HG03066 (cell line): Measurements from ENCODE around the gene FGF1.

Source experiments
- ATAC-seq: cut with Tn5 transposase; IDR thresholded peaks from one replicate; pipeline ENCODE4 v1.9.1; 2021; ENCODE audit warnings: low read depth; ENCODE audit not compliant: unreplicated experiment

FGF1 gene

DNA sequence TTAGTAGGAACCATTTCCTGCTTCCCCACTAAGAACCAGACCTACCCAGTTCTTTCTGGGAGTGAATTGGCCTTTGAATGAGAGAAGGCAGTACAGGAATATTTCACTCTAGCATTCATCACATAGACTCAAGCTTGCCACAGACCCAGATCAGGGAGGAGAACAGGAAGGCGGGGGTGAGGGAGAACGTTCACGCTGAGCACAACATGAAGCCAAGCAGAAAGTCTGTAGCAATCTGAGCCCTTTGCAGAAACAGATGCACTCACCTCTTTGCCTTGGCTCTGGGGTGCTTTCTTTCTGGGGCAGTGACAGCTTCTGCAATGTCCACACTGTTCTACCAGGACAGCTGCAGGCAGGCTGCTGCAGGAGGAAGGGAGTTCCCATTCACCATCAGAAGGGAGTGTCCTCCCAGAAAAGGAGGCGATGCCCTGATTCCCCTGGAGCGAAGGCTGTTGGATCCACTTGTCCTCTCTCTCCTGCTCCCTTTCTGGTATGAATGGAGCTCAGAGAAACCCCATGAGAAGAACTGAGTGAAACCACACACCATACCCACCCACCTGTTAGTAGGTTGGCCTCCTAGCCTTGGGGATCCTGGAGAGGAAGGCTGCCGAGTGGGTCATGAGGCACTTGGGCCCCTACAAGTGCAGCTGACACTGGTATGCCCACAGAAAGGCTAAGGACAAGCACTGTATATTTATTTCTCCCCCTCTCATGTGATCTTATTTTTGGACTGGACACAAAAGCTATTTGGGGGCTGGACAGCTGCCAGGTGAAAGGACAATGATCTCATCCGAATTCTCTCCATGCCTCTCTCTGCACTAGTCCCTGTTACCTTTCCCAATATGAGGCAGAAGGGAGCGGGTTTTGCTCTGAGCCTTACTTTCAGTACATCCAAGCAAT is 11.7 kb upstream of the FGF1 start:
- no peak for ATAC-seq

DNA sequence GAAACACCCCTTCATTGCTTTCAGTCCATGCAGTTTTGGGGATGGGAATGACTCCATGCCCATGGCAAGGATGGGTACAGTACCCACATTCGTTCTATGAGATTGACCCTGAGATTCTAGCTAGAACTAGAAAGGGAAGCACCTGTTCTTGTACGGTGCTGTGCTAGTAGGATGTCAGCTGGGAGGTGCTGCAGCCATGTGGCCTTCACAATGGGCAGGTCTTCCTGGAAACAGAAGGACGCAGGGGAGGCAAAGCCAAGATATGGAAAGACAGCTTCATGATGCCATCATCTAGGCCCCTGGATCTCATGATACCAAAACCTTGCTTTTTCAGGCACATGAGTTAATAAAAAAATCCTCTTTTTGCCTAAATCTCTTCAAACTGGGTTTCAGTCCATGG is 10.5 kb upstream of the FGF1 start:
- no peak for ATAC-seq

DNA sequence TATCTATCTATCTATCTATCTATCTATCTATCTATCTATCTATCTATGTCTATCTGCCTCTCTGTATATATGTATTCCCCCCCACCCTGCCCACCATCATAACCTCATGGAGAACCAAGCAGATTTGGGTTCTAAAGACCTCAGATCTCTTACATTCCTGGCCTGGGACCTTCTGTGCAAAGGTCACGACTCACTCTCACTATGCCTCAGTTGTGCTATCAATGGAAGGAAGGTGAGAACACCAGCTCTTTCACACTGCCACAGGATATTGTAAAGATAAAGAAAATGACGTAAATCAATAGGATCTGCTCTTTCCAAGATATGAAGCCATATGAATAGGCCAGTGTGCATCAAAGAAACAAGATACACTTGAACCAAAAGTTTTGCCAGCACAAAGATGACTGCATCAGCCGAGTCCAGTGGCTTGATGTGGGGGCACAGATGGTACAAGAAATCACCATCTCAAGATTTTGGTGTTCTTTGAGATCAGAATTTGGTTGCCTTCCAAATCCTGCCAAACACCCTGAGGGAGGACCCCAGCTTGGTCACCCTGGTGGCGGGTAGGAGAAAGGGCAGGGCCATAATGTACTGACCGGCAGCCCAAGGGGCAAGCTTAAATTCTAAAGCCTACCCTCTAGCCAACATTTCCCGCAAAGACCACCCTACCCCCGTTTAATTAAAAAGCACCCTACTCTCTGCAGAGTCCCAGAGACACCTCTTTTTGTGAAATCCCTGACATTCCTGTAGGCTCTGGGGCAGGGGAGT is 8.4 kb upstream of the FGF1 start:
- no peak for ATAC-seq

DNA sequence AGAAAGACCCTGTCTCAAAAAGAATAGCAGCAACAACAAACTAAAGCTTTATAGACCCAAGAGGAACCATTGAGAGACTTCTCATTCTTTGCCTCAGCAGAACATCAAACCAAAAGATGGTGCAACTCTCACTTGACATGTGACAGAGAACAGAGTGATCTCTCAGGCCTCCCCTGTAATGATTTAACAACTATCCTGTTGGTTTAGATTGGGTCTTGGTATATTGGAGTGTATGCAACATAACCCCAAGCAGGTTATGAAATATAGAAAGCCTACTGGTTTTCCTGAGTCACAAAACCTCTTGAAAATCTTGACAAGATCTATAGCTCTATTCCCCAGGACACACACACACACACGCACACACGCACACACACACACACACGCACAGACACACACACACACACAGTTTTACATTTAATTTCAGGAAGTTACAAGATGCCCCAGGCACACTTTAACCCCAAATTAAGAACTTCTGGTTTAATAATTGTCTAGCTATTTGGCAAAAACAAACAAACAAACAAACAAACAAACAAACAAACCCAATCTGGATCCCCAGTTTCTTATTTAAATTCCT is 6.5 kb upstream of the FGF1 start:
- ATAC-seq: no peak

DNA sequence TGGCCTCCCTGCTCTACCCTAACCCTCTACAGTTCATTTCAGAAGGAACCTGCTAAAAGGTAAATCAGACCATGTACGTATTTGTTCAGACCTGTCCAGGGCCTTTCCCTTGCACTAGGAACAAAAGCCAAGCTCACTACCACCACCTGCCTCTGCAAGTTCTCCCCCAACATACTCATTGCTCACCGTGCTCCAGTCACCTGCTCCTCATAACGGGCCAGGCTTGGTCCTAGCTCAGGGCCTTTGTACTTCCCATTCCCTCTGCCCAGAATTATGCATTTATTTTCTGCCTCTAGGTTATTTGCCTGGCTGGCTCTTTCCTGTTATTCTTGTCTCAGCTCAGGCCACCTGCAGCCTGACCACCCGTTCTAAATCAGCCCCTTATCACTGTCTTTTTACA is 4.8 kb upstream of the FGF1 start:
- no peak for ATAC-seq

DNA sequence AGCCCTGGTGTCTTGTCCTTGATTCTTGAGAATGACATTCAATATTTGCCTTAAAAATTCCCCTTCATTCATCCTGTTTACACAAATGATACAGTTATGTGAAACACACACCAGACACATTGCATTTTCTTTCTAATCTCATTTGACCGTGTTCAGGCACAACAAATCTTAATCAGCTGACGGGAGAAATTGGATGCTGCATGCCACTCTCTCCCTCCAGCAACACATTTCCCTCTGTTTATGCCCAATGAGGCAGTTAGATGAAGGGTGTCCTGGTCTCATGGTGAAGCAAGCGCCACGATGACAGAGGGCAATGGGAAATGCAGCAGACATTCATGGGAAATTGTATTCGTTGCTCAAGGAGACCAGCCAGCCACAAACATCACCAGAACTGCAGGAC is 3.2 kb upstream of the FGF1 start:
- no peak for ATAC-seq

DNA sequence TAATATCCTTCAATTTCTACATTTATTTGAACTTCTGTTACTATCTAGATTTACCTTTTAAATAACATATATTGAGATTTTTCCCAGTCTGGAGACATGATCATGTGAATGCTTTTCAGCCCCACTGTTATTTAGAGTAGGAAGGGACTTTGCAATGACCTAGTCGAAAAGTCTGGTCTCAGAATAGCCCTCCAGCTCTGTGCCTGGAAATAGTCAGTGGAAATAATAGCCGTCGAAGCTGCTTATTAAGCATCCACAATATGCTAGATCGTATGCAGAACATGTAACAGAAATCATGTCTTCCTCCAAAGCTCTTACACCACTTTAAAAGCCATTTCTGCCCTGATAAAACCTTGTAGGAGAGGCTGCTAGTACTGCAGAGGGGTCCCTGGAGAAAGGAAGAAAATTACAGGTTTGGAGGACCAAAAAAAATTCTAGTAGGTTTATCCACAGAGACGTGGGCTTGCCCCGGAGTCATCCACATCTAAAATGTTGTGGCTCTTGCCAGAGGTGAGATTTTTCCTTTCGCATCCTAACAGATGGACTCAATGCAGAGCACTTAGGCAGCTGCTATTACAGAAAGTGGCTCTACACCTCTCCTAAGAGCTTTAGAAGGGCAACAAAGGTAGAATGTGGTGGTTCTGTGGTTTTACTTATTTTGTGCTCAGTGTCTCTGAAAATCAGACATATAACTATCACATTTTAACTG is 2.5 kb upstream of the FGF1 start:
- ATAC-seq: no peak

DNA sequence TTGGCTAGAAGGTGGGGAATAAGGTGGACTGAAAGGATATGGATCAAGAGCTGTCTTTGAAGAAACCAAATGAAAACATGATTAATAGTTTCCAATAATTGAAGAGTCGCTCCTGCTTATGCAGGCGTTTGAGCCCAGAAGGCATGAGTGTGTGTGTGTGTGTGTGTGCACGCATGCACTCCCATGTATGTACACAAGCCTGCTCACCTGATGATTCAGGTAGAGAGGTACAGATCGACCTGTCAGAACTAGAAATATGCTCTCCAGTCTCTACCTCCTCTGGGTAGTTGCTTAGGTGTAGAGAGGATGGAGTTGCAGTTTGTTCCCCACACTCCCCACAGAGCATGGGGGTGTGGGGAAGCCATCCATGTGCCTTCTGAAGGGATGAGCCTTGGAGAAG is 1.1 kb upstream of the FGF1 start:
- ATAC-seq: no peak

DNA sequence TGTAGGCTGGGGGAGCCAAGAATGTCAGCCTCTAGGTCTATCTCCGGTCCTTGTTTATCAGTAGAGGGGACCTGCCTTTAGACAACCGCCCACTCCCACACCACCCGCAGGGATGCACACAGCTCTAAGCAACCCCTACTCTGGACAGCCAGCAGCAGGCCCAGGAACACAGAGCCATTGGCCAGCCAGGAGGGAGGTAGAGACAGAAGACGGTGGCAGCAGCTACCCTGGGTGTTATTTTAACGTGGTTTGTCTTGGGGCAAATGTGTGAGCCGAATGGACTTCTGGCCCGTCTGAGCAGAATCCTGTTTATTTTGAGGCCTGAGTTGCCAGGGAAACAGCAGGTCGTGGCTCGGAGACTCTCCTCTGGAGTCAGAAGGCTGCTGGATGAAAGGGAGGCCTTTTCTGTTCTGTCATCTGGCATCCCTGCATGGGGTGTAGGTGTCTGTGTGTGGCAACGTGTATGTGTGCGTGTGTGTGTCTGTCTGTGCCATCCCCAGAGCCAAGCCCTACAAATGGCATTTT is 382 bp upstream of the FGF1 start:
- ATAC-seq: no peak

DNA sequence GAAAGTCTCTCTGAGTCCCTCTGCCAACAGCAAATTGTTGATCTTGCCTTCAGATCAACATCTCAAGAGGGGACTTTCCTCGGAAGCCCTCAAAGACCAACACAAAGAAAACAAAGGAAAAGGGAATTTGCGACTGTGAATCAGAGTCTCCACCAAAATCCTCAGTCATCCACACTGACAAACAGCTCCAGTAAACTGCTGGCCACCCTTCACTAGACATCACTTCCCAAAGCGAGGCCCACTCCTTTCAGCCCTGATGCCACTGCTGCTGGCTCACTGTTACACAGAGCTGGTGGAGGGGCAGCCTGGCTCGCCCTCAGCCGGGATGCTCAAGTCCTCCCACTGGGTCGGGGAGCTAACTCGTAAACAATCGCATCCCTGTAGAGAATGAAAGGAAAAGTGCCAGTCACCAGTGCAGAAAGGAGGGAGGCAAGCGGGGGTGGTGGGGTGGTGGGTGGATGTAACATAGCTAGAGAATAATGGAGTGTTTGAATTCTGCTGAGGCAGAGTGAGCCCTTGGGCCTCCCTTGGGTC is 1.3 kb downstream of the FGF1 start:
- ATAC-seq: no peak

DNA sequence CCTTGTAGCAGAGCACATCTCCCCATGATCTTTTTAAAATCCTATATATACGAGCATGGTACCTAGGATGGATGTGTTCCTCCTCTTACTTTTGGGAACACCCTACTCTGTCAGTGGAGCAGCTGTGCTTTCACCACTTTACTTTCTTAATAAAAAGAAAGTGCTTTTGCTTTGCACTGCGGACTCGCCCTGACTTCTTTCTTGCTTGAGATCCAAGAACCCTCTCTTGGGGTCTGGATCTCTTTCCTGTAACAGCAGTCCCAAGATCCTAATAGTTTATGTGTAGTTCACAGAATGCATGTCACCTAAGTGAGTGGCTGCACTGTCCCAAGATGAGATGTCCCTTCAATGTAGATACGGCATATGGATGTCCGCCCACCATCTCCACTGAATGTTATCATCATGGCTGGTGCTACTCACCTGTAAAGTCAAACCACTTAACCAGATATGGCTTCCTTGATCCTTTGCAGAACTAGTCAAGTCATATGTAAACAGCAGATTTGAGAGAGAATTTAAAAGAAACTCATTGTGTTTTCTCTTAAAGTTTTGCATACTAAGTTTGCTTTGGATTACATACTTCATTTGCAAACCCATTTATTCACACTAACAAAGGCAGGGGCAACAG is 1.9 kb downstream of the FGF1 start:
- no peak for ATAC-seq

DNA sequence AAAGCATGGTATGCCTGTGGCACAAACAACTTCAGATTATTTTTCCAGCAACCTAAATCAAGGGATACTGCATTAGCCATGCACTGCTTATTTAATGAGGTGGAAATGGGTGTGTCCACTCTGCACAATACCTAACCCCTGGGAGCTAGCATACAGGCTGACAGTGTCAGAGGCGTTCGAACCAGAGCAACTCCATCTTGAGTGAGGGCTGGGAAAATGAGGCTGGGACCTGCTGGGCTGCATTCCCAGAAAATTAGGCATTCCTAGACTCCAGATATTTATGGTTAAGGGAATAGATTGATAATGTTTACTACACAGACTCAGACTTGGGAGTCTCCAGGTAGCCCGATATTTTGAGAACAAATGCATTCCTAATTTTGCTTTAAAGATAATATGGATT is 2.8 kb downstream of the FGF1 start:
- no peak for ATAC-seq

DNA sequence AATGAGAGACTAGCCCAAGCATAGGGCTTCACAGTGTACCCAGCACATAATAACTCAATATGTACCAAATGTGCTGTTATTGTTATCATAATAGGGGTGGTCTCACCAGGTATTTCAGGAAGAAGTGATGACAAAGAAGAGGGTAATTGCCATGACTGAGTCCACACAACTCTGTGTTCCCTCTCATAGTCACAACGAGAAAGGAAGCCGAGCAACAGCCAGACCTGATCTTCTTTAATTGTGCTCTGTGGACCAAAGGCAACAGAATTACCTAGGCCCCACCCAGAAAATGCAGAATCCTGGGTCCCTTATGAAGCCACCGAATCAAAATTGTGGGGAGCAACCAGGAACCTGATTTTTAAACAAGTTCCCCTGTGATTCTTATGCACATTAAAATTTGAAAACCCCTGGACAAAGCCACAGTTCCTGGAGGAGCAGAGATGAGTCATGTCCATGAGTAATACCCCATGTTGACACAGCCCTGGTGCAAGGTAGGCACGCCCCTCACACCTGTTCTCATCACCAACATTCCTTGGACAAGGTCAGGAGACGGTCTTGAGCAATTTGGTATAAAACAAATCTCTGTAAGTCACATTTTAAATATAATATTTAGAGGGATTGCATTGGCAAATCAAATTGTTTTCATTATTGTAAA is 5.2 kb downstream of the FGF1 start:
- ATAC-seq: no peak

DNA sequence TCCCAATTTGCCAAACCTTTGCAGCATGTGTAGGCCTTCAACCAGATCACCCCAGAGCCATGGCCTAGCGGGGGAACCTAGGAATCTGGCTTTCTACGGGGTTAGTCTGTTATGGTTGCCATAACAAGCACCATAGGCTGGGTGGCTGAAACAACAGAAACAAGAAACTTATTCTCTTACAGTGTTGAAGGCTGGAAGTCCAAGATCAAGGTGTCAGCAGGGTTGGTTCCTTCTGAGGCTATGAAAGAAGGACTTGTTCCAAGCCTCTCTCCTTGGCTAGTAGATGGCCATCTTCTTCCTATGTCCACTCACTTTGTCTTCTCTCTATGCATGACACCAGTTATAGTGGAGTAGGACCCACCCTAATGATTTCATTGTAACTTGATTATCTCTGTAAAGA is 6.1 kb downstream of the FGF1 start:
- no peak for ATAC-seq

DNA sequence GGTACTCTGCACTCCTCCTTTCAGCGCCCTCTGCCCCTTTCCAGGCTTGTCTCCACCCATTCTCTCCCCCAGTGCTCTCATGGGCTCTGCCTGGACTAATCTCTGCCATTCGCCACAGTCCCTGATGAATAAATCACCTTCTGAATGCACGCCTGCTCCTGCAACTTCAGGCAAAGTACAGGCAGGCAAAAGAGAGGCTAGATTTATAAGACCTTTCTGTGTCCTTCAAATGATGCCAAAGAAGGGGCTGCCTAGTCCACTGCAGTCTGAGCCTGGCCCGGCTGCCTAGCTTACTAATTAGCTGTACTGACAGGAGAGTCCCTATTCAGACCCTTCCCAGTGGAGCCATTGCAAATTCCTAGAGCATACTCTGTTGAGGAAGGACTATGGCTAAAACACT is 7.4 kb downstream of the FGF1 start:
- ATAC-seq: no peak

DNA sequence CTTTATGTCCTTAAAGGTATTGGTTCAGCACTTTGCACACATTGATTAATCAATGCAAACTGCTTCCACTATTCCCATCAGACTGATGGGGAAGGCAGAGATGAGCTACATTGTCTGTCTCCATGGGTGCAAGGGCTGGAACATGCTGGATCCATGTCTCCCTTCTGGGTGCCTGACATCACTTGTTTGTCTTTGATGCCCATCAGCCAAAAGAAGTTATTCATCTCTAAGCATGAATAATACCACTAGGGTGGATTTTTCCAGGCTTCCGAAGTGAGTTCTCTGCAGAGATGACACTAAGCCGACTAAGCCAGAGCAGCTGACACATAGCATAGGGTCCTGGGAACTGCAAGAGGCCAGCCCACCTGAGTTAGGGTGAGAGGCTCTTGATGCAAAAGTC is 8.7 kb downstream of the FGF1 start:
- ATAC-seq: no peak

DNA sequence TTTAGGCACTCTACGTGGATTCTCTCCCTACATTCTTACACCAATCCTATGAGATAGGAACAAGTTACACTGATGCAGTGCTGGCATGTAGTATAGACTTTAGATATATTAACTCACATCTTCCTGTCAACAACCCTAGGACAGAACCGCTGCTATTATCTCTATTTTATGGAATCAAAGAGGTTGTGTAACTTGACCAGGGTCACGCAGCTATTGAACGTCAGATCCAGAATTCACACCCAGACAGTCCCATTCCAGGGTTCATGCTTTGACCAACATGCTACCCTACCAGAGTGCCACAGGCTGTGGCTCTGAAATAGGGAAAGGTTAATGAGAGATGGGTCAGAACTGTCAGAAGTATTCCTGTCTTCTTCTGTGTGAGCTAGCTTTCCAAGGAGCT is 9.6 kb downstream of the FGF1 start:
- ATAC-seq: no peak

DNA sequence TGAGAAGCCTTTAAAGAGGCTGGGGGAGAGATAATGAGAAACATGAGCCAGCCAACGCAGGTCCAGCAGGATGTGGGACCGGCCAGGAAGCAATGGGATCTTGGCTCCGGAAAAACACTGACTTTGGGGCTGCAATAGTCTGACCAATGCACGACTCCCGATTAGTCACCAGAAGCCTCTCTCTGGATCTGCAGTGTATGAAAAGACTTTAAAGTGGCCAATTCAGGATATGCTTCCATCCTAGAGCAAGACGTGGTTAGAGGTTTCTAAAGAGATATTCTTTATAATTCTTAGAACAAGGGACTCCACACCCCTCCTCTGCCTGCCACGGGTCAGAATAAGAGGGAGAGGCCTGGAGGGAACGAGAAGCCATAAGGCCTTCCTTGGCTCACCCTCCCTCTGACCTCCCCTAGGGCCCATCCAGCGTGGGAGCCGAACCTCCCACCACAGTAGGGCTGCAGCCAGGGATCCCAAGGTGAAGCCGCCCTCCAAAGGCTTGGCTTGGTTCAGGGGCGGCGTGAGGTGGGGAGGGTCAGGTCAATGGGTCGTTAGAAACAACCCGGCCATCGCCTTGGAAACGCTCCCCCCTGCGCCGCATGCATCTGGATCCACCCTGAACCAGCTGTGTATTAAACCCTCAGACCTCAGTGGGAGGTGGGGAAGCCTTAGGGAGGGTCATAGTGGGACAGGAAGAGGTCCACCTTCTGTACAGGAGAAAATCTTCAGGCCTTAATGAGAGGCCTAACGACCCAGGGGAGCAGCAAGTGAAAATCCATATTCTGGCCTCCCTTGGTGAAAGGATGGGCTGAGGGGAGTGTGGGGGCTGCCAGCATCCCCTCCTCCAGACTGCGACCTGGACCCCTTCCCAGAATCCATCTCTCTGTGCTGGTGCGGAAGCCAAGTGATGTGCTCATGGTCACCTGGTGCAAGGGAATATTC is 11.1 kb downstream of the FGF1 start:
- ATAC-seq: no peak

DNA sequence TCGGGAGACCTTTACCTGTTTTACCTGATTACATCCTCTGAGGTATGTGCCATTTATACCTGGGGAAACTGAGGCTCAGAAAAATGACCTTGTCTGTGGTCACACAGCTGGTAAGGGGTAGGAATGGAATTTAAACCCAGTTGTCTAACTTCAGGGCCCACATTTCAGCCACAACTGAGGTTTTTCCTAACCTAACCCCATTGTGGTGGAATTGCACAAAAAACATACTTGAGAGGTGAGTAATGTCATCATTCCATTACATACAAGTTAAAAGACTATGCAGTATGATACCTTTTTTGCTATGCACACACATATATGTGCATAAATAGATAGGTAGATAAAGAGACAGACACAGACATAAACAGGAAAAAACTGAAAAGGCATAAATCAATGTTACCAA is 14.1 kb downstream of the FGF1 start:
- no peak for ATAC-seq
